HepG2 (cell line): Measurements from ENCODE around the gene ABCD1. TPM values are rescaled to one million over a fixed set of nuclear protein-coding genes. Genes with fewer than 3 reads are reported as not detected.

Experiments used
- ATAC-seq: fragments of 200-7000 bp; cut with Tn5 transposase; 3 replicates; pipeline ENCODE4 v1.9.1; 2020; ENCODE audit warnings: mild to moderate bottlenecking, moderate library complexity
- BruUV-seq: library from RNA; stranded (reverse); fragments of 400-500 nt; replicated peaks from 2 replicates; lab custom pipeline; 2021; lab: Mats Ljungman, UMichigan
- CTCF ChIA-PET: fragments of 300-600 bp; formaldehyde crosslinking; extraction: SDS; loops from one replicate; lab custom pipeline; 2021; ENCODE audit warnings: low total read pairs, inconsistent platforms, low intra/inter-chr PET ratio; lab: Yijun Ruan, JAX
- POLR2A ChIA-PET: fragments of 350-600 bp; sonication (Branson Sonifier 250); formaldehyde crosslinking; loops from one replicate; lab custom pipeline; 2020; ENCODE audit warnings: antibody characterized with exemption, inconsistent platforms; lab: Yijun Ruan, JAX
- DNase-seq: peaks from one replicate; pipeline ENCODE4 v3.0.0-alpha.2; 2015; ENCODE audit warnings: low spot score
- FAIRE-seq: peaks from 3 replicates; lab custom pipeline; 2011; peaks lifted over from hg19 to GRCh38; lab: Jason Lieb, UNC
- H2AFZ ChIP-seq: one replicate; pipeline ENCODE4 v1.6.1; 2011; ENCODE audit warnings: low read length, inconsistent platforms
- H3K27ac ChIP-seq: fragments of 300-600 bp; 3 replicates; pipeline ENCODE4 v1.8.0; 2011; ENCODE audit warnings: mixed run types, mild to moderate bottlenecking, mixed read lengths, low read length, inconsistent platforms; ENCODE audit not compliant: insufficient read depth; ENCODE audit errors: extremely low read length
- H3K27me3 ChIP-seq, 2 experiments: fragments of 200-600 bp in 1 of 2; 2 replicates in 1 of 2; 3 replicates in 1 of 2; pipeline versions ENCODE4 v1.6.0 to v1.8.0; 2011; ENCODE audit warnings: low read length in 2 of 2, mild to moderate bottlenecking in 2 of 2, moderate library complexity in 2 of 2, inconsistent platforms in 1 of 2; ENCODE audit not compliant: insufficient read depth in 2 of 2, control insufficient read depth in 1 of 2
- H3K36me3 ChIP-seq, 2 experiments: fragments of 200-600 bp in 1 of 2; replicated peaks in 1 of 2; 2 replicates in 1 of 2; 3 replicates in 1 of 2; pipeline versions ENCODE4 v1.5.1 to v1.8.0; 2011; ENCODE audit warnings: low read length in 2 of 2, inconsistent platforms in 1 of 2; ENCODE audit not compliant: insufficient read depth in 2 of 2, control insufficient read depth in 1 of 2
- H3K4me1 ChIP-seq: 2 replicates; pipeline ENCODE4 v1.5.1; 2012; ENCODE audit warnings: low read length, inconsistent platforms; ENCODE audit not compliant: insufficient read depth
- H3K4me2 ChIP-seq: 2 replicates; pipeline ENCODE4 v1.6.0; 2011; ENCODE audit warnings: low read depth, low read length, inconsistent platforms
- H3K4me3 ChIP-seq, 3 experiments: fragments of 200-600 bp in 1 of 3; sonication (generic), shearing (Covaris generic) in 1 of 3; replicated peaks in 1 of 3; 2 replicates each; pipeline ENCODE4 v1.5.1; 2011 to 2016; ENCODE audit warnings: low read length in 3 of 3, inconsistent platforms in 2 of 3, low read depth in 2 of 3, mild to moderate bottlenecking in 2 of 3, control low read depth in 1 of 3, mixed read lengths in 1 of 3; ENCODE audit not compliant: insufficient read depth in 1 of 3
- H3K79me2 ChIP-seq: one replicate; pipeline ENCODE4 v1.6.1; 2011; ENCODE audit warnings: low read length, inconsistent platforms; ENCODE audit not compliant: insufficient read depth
- H3K9ac ChIP-seq: 2 replicates; pipeline ENCODE4 v1.6.0; 2011; ENCODE audit warnings: mild to moderate bottlenecking, low read depth, low read length, inconsistent platforms; ENCODE audit not compliant: insufficient read depth
- H3K9me3 ChIP-seq: 2 replicates; pipeline ENCODE4 v1.5.1; 2012; ENCODE audit warnings: mild to moderate bottlenecking, low read length
- H4K20me1 ChIP-seq: 2 replicates; pipeline ENCODE4 v1.6.0; 2011; ENCODE audit warnings: inconsistent platforms, mild to moderate bottlenecking, low read length, moderate library complexity; ENCODE audit not compliant: insufficient read depth
- CENPX ChIP-seq: sonication (generic); formaldehyde crosslinking; IDR thresholded peaks from 2 replicates; pipeline ENCODE4 v1.9.0; 2021; ENCODE audit warnings: mild to moderate bottlenecking, missing genetic modification reagents, moderate library complexity
- DRAP1 ChIP-seq: IDR thresholded peaks from 2 replicates; pipeline ENCODE4 v1.6.1; 2016; ENCODE audit warnings: missing genetic modification reagents, missing compliant biosample characterization
- GABPB1 ChIP-seq: IDR thresholded peaks from 2 replicates; pipeline ENCODE4 v1.6.1; 2016; ENCODE audit warnings: mild to moderate bottlenecking, missing genetic modification reagents, moderate library complexity, missing compliant biosample characterization
- HDAC1 ChIP-seq: sonication (generic); formaldehyde crosslinking; IDR thresholded peaks from 2 replicates; pipeline ENCODE4 v1.5.1; 2020; ENCODE audit warnings: mild to moderate bottlenecking, missing genetic modification reagents
- MZF1 ChIP-seq: sonication (generic); formaldehyde crosslinking; IDR thresholded peaks from 2 replicates; pipeline ENCODE4 v1.8.1; 2023; ENCODE audit warnings: mild to moderate bottlenecking, missing genetic modification reagents, borderline replicate concordance
- SAP130 ChIP-seq: IDR thresholded peaks from 2 replicates; pipeline ENCODE4 v1.6.1; 2016; ENCODE audit warnings: low read depth
- SIN3A ChIP-seq: IDR thresholded peaks from 2 replicates; pipeline ENCODE4 v1.6.1; 2011; ENCODE audit warnings: low read depth, mild to moderate bottlenecking, control low read depth, low read length, borderline replicate concordance
- SRY ChIP-seq: sonication (generic); formaldehyde crosslinking; IDR thresholded peaks from 2 replicates; pipeline ENCODE4 v1.8.0; 2022; ENCODE audit warnings: mild to moderate bottlenecking, missing genetic modification reagents
- ZNF382 ChIP-seq: sonication (generic); formaldehyde crosslinking; IDR thresholded peaks from 2 replicates; pipeline ENCODE4 v1.5.0; 2020; ENCODE audit warnings: missing genetic modification reagents, mild to moderate bottlenecking, borderline replicate concordance
- ZNF703 ChIP-seq: sonication (generic); formaldehyde crosslinking; IDR thresholded peaks from 2 replicates; pipeline ENCODE4 v1.5.1; 2020; ENCODE audit warnings: missing genetic modification reagents, mild to moderate bottlenecking, moderate library complexity, borderline replicate concordance
- WGBS: methylation state at CpG from one replicate; pipeline ENCODE4 v1.1.6; 2017; ENCODE audit warnings: low lambda C conversion rate; 5-methylcytosine and 5-hydroxymethylcytosine counted together
- in situ Hi-C: cut with HindIII; loops from 2 replicates; pipeline ENCODE4 v1.10.0; 2017; ENCODE audit warnings: low pct_unique_long_range_greater_than_20kb; ENCODE audit not compliant: extremely low pct_ligation_motif_present
- intact Hi-C: fragments of 100-400 bp; cut with micrococcal nuclease; formaldehyde crosslinking; loops from one replicate; pipeline ENCODE4 v1.10.0; 2022; ENCODE audit not compliant: unreplicated experiment
- polyA plus RNA-seq, 8 experiments: library from polyadenylated mRNA; depleted of rRNA in 3 of 8; stranded (reverse) in 7 of 8; unstranded in 1 of 8; fragments of >200 nt; fragmentation: Illumina TruSeq in 4 of 8; extraction: Trizol in 4 of 8; gene quantifications; 2 replicates each; pipeline versions ENCODE4 v1.2.1 to v1.2.3, GENCODE V29; 2011 to 2016; ENCODE audit warnings: low read depth in 4 of 8, missing spikeins in 1 of 8, mixed read lengths in 1 of 8; ENCODE audit not compliant: insufficient read depth in 1 of 8
- total RNA-seq, 5 experiments: library from RNA; depleted of rRNA; stranded (reverse); fragments of >200 nt; fragmentation: Illumina TruSeq; extraction: Trizol; gene quantifications; 2 replicates each; pipeline ENCODE4 v1.2.3, GENCODE V29; 2016; ENCODE audit warnings: low read depth in 1 of 5

ABCD1 gene
- total and polyA plus RNA-seq, 2 of the 13 experiments (the other 11 are each of a cell fraction or from before 2014, with no cell fraction given), result 11.4 to 15.9 TPM

GRCh38 chrX:153686711-153687110 lies 37.9 kb upstream of the ABCD1 start:
- DNase-seq (no peak), FAIRE-seq (no peak), ATAC-seq (peak; percentile 24)
- ChIA-PET POLR2A (interaction anchor here (0.8 to 2.1 kb wide), 5 partner anchors 8 to 80 kb away, joined by 3 to 16 read pairs (median 6); partner anchors contain the start of gene PLXNB3), CTCF (no interaction called here)
- peak overlapping the region; percentile 26 to 73 (median 60); a peak in 5 of 6 replicates for H3K4me3 ChIP-seq
- H3K4me1 ChIP-seq, result peaks cover 34% of the 10 kb centered on the region
- H3K27me3 ChIP-seq, result no peaks in the 10 kb centered on the region
- H3K27ac ChIP-seq, result peak overlapping the region; percentile 76
- intact Hi-C loops (no loop called here), in situ Hi-C loops (no loop called here)
- H3K36me3 ChIP-seq, result peaks cover 0 to 1% of the 10 kb centered on the region in 2 experiments; a peak in 2 of 5 replicates
- WGBS, result no CpG with 5 or more reads among the region's 9 CpGs
- BruUV-seq, result no TSS peak
- no peak overlapping the region for H2AFZ ChIP-seq
- peaks cover 20% of the 10 kb centered on the region for H3K79me2 ChIP-seq
- peak overlapping the region; percentile 74 for H3K4me2 ChIP-seq
- peak overlapping the region; percentile 71 for H3K9ac ChIP-seq
- peaks cover 12% of the 10 kb centered on the region for H4K20me1 ChIP-seq
- TF ChIP-seq MZF1 (CRISPR knock-in tag) (no peak), GABPB1 (no peak), DRAP1 (CRISPR knock-in tag) (peak; percentile 31; the same call in 1 of the 2 replicates), SIN3A (0 out of 2 replicates have a peak, but pooled peaks have one; percentile 0), ZNF382 (CRISPR knock-in tag) (no peak), CENPX (CRISPR knock-in tag) (no peak), HDAC1 (CRISPR knock-in tag) (0 out of 2 replicates have a peak, but pooled peaks have one; percentile 31), SRY (no peak), ZNF703 (CRISPR knock-in tag) (no peak), SAP130 (CRISPR knock-in tag) (peak; percentile 22; the same call in 1 of the 2 replicates)
- no peaks in the 10 kb centered on the region for H3K9me3 ChIP-seq
